HUES48 (cell line): ENCODE measurements around the gene SOX6.
"Not testable (repeated sequence)": the region's sequence is repeated elsewhere in the genome, so short reads cannot be mapped to it uniquely, and the experiment has no call there.

Experiments
- H3K27ac ChIP-seq: one replicate; pipeline ENCODE4 v1.7.0; 2013; ENCODE audit warnings: low read depth, low read length, inconsistent platforms
- H3K27me3 ChIP-seq: 2 replicates; pipeline ENCODE4 v1.6.1; 2013; ENCODE audit warnings: mild to moderate bottlenecking, low read length; ENCODE audit not compliant: control insufficient read depth, insufficient read depth
- H3K36me3 ChIP-seq: 2 replicates; pipeline ENCODE4 v1.6.1; 2013; ENCODE audit warnings: low read length; ENCODE audit not compliant: control insufficient read depth, insufficient read depth
- H3K4me1 ChIP-seq: 2 replicates; pipeline ENCODE4 v1.6.1; 2013; ENCODE audit warnings: mild to moderate bottlenecking, low read length; ENCODE audit not compliant: control insufficient read depth, insufficient read depth
- H3K4me3 ChIP-seq: 2 replicates; pipeline ENCODE4 v1.5.1; 2013; ENCODE audit warnings: mild to moderate bottlenecking, low read depth, low read length
- H3K9ac ChIP-seq: 2 replicates; pipeline ENCODE4 v1.6.1; 2013; ENCODE audit warnings: mild to moderate bottlenecking, low read depth, low read length, moderate library complexity
- H3K9me3 ChIP-seq: 2 replicates; pipeline ENCODE4 v1.6.1; 2013; ENCODE audit warnings: low read length; ENCODE audit not compliant: control insufficient read depth, insufficient read depth

Gene SOX6

DNA sequence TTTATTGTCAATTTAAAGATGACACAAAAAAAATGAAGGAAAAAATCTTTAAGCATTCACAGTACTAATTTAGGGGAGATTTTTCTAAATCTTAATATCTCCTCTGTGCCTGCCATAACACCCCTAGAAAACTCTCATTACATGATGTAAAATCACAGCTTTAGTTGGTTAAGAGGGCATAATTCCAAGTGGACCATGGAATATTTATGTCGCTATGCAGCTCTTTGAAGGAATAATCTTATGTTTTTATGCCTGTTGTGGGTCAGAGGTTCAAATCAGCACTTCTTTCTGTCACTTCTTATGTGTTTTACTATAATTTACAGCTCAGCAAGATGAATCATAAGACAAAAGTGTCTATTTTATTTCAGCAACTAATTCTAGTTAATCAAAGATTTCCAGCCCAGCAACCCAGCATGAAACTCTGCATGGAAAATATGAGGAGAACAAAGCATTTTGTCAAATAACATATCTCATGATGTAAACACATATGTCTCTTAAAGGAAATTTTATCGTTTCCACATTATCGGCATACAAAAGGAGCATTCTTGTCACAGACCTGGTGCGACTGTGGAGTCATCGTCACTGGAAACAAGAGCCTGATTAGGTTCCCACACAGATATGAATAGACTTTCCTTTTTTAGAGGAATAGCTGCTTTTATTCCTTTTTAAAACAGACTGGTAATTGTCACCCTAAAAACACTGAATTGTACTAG lies 274.8 kb downstream of the SOX6 start:
- H3K27me3 ChIP-seq, result no peaks in the 10 kb centered on the region
- no peaks in the 10 kb centered on the region for H3K4me1 ChIP-seq
- no peak overlapping the region for H3K9ac ChIP-seq
- no peaks in the 10 kb centered on the region for H3K9me3 ChIP-seq
- no peaks in the 10 kb centered on the region for H3K36me3 ChIP-seq
- no peak overlapping the region for H3K4me3 ChIP-seq
- H3K27ac ChIP-seq, result no peak overlapping the region

DNA sequence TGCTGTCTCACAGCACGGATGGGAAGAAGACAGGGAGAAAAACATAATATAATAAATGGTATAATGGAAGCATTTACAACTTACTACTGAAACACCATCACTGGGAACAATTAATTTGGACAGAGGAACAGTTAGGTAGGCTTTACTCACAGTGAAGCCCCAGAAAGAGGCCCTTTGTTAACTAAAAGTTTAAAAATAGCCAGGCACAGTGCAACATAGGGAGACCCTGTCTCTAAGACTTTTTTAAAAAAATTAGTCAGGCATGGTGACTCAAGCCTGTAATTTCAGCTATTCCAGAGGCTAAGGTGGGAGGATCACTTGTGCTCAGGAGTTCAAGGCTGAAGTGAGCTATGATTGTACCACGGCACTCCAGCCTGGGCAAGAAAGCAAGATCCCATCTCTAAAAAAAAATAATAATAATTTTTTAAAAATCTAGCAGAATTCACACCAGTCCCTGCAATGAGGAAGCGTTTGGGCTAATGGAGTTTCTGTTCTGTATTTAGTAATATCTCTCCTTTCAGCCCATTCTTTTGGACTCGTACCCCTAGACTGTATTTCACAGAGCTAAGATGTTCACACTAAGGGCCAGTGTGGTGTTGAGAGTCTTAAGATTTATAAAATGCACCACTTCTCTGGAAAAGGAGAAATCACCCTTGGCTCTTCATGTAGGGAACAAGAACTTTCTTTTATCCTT lies 275.5 kb downstream of the SOX6 start:
- H3K9ac ChIP-seq, result no peak overlapping the region
- no peaks in the 10 kb centered on the region for H3K27me3 ChIP-seq
- H3K27ac ChIP-seq, result no peak overlapping the region
- no peaks in the 10 kb centered on the region for H3K36me3 ChIP-seq
- H3K4me1 ChIP-seq, result no peaks in the 10 kb centered on the region
- no peaks in the 10 kb centered on the region for H3K9me3 ChIP-seq
- H3K4me3 ChIP-seq, result no peak overlapping the region

DNA sequence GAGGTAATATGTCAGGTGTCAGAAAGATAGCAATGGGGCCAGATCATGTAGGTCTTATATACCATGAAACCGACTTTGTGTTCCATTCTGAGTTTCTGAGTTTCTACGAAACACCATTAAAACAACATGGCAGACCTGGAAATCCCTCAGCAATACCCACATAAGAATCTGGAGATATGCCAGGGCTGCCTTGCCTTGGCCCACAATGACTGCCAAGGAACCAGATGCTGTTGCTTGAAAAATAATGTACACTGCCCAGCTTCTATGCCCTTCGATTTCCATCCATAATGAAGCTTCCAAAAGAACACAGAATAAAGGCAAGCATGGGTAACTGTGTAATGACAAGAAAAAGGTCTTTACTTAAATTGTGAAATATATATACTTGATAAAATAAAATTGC lies 277.4 kb downstream of the SOX6 start:
- no peak overlapping the region for H3K4me3 ChIP-seq
- no peaks in the 10 kb centered on the region for H3K36me3 ChIP-seq
- no peaks in the 10 kb centered on the region for H3K9me3 ChIP-seq
- no peak overlapping the region for H3K9ac ChIP-seq
- H3K27me3 ChIP-seq, result no peaks in the 10 kb centered on the region
- H3K27ac ChIP-seq, result no peak overlapping the region
- no peaks in the 10 kb centered on the region for H3K4me1 ChIP-seq

DNA sequence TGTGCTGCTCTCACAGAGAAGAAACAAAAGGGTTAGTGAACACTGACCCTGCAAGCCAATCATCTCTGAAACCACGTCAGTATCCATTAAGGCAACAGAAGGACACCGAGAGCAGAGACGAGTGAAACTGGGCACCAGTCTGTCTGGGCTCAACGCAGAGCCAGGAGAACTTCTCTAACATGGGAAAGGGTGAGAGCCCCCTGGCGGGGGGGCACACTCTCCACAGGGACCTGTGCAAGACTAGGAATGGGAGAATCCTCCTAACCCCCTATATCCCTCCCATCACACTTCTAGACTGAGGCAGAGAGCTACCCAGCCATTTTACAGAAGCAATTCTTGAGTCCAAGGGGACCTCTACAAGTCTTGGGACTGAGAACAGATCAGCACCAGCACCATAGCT lies 285.8 kb downstream of the SOX6 start:
- H3K36me3 ChIP-seq, result no peaks in the 10 kb centered on the region
- no peak overlapping the region for H3K9ac ChIP-seq
- no peak overlapping the region for H3K27ac ChIP-seq
- no peak overlapping the region for H3K4me3 ChIP-seq
- H3K4me1 ChIP-seq, result no peaks in the 10 kb centered on the region
- H3K27me3 ChIP-seq, result peaks cover 17% of the 10 kb centered on the region
- no peaks in the 10 kb centered on the region for H3K9me3 ChIP-seq

DNA sequence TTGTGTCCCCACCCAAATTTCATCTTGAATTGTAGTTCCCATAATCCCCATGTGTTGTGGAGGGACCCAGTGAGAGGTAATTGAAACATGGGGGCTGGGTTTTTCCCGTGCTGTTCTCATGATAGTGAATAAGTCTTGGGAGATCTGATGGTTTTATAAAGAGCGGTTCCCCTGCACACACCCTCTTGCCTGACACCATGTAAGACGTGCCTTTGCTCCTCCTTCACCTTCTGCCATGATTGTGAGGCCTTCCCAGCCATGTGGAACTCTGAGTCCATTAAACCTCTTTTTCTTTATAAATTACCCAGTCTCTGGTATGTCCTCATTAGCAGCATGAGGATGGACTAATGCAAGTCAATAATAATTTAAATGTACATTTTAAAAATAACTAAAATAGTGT lies 289.1 kb downstream of the SOX6 start:
- H3K4me1 ChIP-seq, H3K27ac ChIP-seq, H3K4me3 ChIP-seq, H3K9me3 ChIP-seq, H3K36me3 ChIP-seq, H3K9ac ChIP-seq: not testable (repeated sequence)
- H3K27me3 ChIP-seq, result peaks cover 15% of the 10 kb centered on the region

DNA sequence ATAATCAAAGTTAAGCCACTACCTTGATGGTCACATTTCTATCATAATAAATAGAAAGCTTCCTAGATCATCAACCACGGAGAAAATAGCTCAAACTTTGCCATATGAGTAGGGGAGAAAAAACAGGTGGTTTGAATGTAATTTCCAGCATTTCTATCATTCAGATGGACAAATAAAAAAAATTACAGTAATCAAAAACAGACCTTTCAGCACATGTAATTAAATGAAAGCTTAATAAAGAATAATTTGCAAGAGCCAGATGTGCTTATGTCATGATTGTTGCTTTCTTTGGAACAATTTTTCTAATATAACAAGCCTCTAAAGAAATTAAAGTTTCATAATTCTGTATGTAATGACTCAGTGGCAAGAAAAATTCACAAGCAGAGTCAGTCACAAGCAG lies 297.0 kb downstream of the SOX6 start:
- Histone ChIP-seq H3K9me3 (no peaks in the 10 kb centered on the region), H3K4me1 (no peaks in the 10 kb centered on the region), H3K9ac (no peak overlapping the region), H3K27ac (no peak overlapping the region), H3K36me3 (no peaks in the 10 kb centered on the region), H3K4me3 (no peak overlapping the region), H3K27me3 (no peaks in the 10 kb centered on the region)

DNA sequence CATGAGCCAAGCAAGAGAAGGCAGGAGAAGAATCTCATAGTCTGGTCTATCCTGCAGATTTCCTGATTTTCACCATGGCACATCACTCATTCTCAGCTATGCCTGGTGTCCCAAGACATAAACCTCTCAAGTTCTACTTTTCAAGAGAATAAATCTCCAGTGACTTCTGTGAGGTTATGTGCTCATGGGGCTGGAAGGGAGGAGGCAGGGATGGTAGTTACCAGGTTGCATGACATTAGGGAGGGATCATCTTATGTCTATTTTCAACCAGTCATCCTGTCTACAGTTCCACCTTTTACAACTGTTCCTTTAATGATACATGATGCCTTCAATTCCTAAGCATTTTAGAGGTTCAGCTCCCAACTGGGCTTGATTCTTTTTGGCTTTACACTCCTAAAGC lies 297.7 kb downstream of the SOX6 start:
- H3K27ac ChIP-seq, result no peak overlapping the region
- H3K27me3 ChIP-seq, result no peaks in the 10 kb centered on the region
- no peaks in the 10 kb centered on the region for H3K9me3 ChIP-seq
- H3K36me3 ChIP-seq, result no peaks in the 10 kb centered on the region
- H3K4me3 ChIP-seq, result no peak overlapping the region
- H3K4me1 ChIP-seq, result no peaks in the 10 kb centered on the region
- no peak overlapping the region for H3K9ac ChIP-seq

DNA sequence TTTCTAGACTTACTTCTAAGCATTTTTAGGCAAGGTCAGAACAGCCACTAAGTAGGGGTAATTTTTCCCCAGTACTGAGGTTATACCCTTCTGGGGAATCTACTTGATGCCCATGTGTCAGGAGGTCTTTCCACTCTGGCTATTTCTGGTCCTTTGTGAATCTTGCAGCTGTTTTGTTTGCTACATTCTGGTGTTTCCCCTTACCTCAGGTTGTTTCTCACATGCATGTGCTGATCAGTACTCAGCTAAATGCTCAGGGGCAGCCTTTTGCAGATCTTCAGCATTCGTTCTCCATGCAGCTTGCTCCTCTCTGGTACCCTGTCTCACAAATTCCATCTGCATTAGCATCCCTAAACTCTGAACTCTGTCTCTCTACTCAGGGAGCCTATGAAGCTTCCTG lies 303.6 kb downstream of the SOX6 start:
- Histone ChIP-seq H3K27ac (no peak overlapping the region), H3K4me3 (no peak overlapping the region), H3K27me3 (no peaks in the 10 kb centered on the region), H3K4me1 (peaks cover 20% of the 10 kb centered on the region), H3K36me3 (no peaks in the 10 kb centered on the region), H3K9ac (no peak overlapping the region), H3K9me3 (no peaks in the 10 kb centered on the region)

DNA sequence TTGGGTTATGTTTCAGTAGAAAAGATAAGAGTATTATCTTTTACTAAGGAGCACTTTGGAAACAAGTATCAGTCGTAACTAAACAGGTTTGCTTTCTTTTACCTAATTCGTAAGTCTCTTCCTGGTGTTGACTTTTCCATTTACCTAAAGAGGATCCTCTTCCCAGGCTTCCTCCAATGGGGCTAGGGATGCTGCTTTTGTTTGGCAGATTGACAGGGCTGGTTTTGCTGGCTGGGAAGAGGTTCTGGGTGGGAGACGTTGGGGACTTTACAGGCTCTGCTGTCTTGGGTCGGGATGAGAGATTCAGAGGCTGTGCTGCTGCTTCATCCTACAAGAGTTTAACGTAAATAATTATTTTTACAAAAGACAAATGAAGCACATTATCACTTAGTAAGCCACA lies 306.7 kb downstream of the SOX6 start:
- H3K4me1 ChIP-seq, result peaks cover 37% of the 10 kb centered on the region
- H3K27ac ChIP-seq, result no peak overlapping the region
- H3K9ac ChIP-seq, result no peak overlapping the region
- no peaks in the 10 kb centered on the region for H3K27me3 ChIP-seq
- no peaks in the 10 kb centered on the region for H3K36me3 ChIP-seq
- no peak overlapping the region for H3K4me3 ChIP-seq
- H3K9me3 ChIP-seq, result no peaks in the 10 kb centered on the region

DNA sequence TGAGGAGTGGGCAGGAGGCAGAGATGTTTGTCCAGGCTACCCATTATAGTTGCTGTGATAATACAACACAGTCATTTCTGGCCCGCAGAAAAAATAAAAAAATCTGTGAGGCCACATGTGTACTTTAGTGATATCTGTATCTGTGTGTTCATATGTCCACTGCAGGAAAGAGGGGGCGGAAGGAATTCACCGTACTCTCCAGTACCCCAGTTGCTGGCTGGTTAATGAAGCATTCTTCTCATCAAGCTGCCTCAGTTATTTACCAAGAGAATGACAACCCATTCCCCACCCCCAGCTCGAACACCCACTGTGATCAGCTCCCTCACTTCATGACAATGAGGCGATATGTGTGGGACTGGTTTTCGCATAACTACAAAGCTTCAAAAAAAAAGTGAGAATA lies 309.3 kb downstream of the SOX6 start:
- H3K27ac ChIP-seq, result no peak overlapping the region
- no peaks in the 10 kb centered on the region for H3K27me3 ChIP-seq
- no peaks in the 10 kb centered on the region for H3K36me3 ChIP-seq
- H3K9ac ChIP-seq, result no peak overlapping the region
- H3K4me1 ChIP-seq, result peaks cover 37% of the 10 kb centered on the region
- no peaks in the 10 kb centered on the region for H3K9me3 ChIP-seq
- H3K4me3 ChIP-seq, result 0 out of 2 replicates have a peak overlapping the region, but pooled peaks have one; percentile 2

DNA sequence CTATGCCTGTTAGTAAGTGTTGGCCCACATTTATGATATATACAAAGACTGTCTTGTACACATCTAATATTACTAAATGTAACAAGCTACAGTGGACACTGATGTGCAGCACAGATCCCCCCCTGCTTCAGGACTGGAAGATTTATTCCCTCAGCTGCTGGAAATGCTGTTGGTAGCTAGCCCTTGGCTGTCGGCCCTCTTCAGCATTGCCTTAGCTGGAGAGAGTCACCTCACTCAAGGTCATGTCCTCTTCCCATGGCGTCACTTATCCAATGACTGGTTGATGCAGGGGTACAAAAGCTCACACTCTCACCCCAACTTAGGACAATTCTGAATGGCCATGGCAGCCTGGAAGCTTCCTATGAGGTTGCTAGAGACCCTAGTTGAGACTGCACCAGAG lies 312.7 kb downstream of the SOX6 start:
- Histone ChIP-seq H3K27me3 (no peaks in the 10 kb centered on the region), H3K4me3 (no peak overlapping the region), H3K36me3 (no peaks in the 10 kb centered on the region), H3K27ac (no peak overlapping the region), H3K9me3 (no peaks in the 10 kb centered on the region), H3K4me1 (peaks cover 23% of the 10 kb centered on the region), H3K9ac (no peak overlapping the region)
